NCI-H2081 treated with DMSO at 0.1 percent for 48 hours (cell line): ENCODE results near the gene ACTL7B.
"Not testable (repeated sequence)": the region's sequence is repeated elsewhere in the genome, so short reads cannot be mapped to it uniquely, and the experiment has no call there.

Source experiments
- DNase-seq: peaks from one replicate; lab custom pipeline; 2025; lab: John Stamatoyannopoulos, UW

The ACTL7B gene

GRCh38 chr9:108869092-108869725 lies 13.4 kb upstream of the ACTL7B start:
- no peak for DNase-seq

- no peak for DNase-seq
Observed at GRCh38 chr9:108867829-108868228, 12.0 kb upstream of the ACTL7B start.

- no peak for DNase-seq
Observed at GRCh38 chr9:108867116-108867515, 11.3 kb upstream of the ACTL7B start.

DNA sequence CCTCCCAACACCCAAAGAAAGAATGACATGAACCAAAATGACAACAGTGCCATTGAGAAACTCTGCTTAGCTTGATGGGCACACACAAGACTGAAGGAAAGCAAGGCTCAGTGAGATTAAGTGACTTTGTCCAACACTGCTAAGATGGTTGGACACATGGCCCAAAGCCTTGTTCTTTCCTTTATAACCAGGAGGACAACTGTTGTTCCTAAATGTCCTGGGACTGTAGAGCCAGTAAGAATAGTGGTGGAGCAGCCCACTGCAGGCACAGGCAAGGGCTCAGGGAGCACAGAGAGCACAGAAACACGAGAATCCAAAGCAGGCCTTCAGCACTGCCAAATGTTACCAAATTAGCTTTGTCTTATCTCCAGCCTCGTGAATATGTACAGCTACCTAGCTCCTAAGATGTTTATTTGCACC lies 10.2 kb upstream of the ACTL7B start:
- DNase-seq = no peak

DNA sequence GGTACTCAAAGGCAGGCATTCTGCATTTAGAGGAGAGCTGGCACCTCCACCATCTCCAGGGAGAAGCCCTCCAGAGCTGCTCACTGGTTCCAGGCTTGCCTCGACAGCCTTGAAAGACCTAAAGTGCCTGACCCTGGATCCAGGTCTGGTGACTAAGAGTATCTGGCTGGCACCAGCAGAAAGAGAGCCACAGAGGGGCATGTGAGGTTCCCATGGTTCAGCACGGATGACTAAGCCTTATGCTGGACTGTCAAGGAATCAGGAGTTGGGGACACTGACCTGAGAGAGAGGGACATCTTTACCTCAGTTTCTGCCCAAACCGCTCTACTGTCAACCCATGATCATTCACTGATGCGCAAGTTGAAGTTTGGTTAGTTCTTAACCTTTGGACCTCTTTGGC lies 9.3 kb upstream of the ACTL7B start:
- no peak for DNase-seq

GRCh38 chr9:108864446-108864845 lies 8.7 kb upstream of the ACTL7B start:
- no peak for DNase-seq

DNA sequence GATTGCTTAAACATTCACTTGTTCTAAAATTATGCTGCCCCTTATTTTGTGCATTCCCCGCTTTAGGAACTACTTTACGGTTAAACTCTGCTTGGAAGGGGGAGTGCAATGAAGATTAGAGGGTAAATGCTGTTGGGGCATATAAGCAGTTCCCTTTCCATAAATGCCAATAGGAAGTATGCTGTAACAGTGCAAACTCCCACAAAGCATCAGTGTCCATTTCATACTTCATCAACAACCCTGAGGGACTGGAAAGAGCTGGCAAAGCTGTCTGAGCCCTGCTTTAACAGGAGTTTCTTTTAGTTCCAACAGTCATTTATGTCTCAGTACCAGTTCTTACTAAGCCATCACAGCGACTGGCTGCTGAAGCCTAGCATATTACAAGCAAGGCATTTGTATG lies 8.1 kb upstream of the ACTL7B start:
- no peak for DNase-seq

DNA sequence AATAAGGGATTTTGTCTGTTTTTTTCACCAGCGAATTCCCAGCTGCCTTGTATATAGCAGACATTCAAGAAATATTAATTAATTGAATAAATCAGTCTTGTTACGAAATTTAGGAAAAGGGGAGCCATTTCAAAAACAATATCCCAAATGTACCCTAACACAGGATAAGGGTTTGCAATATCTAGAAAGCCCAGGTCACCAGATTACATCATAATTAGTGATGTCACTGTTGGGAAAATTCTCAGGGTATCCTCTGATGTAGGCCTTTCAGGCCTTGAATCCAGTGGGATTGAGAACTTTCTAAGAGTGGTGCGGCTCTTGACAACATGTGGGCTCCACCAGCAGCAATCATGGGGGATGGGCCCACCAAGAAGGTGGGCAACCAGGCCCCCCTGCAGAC lies 6.2 kb upstream of the ACTL7B start, which contains the start of gene ACTL7A:
Gene ACTL7A (plus strand): TSS at position 270 of the 400 bp plus-strand sequence. CDS start 57 bp downstream, at position 327.
- DNase-seq = no peak

DNA sequence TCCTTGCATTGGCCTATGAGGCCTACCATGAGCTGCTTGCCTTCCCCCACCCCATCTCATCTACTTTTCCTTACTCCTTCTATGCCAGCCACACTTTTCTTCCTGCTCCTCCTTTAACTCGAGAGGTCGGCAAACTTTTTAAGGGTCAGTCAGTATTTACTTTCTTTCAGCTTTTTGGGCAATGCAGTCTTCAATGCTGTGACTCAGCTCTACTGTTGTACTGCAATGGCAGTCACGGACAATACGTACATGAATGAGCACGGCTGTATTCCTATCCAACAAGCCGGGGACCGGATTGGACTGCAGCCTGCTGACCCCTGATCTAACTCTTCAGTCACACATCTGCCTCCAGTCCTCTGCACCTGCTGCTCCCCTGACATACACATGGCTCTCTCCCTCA lies 5.7 kb upstream of the ACTL7B start:
- no peak for DNase-seq

- no peak for DNase-seq
Observed at GRCh38 chr9:108860764-108861163, 5.0 kb upstream of the ACTL7B start.

DNA sequence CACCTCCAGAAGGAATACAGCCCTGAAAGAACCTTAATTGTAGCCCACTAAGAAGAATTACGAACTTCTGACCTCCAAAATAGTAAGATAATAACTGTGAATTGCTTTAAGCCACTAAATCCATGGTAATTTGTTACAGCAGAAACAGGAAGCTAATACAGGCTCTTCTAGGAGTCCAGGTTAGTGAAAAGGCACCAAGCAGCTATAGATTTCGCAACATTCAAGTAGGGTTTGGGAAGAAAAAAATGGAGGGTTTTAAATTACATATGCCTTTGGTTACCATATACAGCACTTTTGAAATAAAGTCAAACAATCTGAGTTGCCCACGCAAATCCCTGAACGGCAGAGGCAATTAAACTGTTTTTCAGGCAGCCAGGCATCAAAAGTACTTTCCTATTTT lies 4.6 kb upstream of the ACTL7B start:
- no peak for DNase-seq

DNA sequence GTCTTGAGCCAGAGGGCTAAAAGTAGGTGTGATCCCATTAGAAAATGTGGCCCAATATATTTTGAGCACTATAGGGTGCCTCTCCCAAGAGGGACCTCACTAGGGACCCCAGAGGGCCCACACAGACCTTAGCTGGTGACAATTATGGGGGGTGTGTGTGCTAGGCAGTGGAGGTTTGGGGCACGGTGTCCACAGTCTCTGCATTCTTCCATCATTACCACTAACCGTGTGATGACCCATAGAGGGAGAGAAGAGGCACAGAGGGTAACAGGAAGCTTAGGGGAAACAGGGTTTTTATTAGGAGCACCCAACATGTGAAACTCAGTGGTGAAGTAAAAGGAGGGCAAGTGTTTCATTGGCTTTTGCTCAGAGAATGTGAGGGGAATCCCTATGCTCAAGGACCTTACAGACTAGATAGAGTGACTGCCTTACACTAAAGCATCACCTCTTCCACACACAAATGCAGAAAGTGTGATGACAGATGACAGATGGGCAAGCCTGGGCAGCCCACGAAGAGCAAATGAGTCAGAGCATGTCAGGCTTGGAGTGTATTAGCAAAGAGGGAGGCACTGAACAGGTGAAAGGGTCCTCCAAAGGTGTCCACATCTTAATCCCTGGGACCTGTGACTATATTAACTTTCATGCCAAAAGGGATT lies 3.8 kb upstream of the ACTL7B start:
- DNase-seq = no peak

GRCh38 chr9:108857572-108857971 lies 1.8 kb upstream of the ACTL7B start:
- no peak for DNase-seq

DNA sequence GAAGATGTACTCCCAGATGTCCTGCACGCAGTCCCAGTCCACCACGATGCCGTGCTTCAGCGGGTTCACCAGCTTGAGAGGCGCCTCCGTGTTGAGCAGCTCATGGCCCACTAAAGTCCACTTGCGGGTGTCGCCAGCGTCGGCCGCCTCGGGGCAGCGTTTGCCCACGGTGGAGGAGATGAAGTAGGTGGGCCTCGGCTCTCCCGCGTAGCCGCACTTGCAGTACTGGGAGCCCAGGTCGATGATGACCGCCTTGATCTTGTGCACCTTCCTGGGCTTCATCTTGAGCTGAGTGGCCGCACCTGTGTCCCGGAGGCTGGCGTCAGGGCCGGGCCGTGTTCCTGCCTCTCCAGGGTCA lies 278 bp downstream of the ACTL7B start:
- no peak for DNase-seq

DNA sequence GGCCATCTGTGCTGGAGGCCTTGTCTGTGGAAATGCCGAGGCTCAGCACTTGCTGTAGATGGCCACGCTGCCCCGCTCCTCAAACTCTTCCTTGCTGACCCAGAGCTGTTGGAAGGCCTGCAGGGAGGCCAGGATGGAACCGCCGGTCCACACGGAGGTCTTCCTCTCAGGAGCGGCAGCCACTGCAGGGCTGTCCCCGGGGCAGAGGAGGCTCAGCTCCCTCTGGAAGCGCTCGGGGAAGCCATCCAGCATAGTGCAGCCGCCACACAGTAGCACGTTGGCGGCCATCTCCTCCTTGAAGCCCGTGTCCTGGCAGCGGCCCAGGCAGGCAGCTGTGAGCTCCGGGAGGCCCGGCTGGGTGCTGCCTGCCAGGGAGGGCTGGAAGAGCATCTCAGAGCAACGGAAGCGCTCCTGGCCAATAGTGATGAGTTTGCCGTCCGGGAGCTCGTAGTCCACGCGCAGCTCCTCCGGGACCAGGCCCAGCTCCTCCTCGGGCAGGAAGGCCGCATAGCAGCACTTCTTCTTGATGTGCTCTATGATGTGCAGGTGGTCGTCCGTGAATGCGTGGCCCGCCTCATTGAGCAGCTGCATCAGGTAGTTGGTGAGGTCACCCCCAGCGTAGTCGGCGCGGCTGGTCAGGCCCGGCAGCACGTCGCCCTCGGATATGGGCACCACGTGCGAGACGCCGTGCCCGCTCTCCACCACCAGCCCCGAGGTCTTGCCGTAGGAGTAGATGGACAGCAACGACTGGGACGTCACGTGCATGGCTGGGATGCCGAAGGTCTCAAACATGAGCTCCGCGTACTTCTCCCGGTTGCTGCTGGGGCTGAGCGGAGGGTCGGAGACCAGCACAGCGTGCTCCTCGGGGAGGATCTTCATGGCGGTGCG lies 901 bp downstream of the ACTL7B start:
- no peak for DNase-seq

GRCh38 chr9:108854094-108854493 lies 1.7 kb downstream of the ACTL7B start:
- DNase-seq = no peak

DNA sequence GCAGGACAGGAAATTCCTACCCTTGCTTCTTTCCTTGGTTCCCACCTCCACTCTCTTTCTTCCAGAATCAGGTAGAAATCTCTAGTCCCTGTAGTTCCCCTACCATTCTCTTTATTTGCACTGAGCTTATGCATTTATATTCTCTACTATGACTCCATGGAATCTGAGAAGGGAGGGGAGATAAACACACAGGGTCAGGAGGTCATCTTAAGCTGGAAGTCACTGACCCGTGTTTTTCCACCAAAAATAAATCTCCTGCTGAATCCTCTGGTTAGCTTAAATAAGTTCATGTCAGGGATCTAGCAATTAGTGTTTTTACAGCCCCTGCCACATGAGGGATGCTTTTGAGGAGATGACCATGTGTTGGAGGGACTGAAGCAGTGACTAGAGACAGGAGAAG lies 3.7 kb downstream of the ACTL7B start:
- DNase-seq = no peak

GRCh38 chr9:108851138-108851537 lies 4.6 kb downstream of the ACTL7B start:
- no peak for DNase-seq

DNA sequence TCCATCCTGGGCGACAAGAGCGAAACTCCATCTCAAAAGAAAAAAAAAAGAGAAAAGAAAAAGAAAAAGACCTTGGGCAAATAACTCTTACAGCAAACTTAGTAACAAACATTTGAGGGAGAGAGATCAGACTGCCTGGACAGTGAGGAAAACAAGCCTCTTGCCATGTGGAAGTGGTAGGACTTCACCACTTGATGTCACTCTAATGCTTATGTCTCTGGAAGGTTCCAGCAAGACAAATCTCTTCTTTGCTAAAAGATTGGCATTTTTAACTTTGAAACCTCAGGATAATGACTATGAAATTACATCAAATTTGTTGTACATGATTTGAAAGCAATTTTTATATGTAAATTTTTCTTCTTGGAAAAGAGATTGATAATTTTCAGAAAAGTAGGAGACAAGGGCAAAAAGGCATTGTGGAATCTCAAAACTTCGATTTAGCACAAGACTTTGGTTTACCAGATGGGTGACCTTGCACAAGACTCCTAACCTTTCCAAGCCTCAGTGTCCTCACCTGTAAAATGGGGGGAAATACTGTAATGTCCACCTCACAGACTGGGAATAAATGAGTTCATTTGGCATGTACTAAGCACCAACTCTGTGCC lies 5.4 kb downstream of the ACTL7B start:
- no peak for DNase-seq

- DNase-seq = not testable (repeated sequence)
Observed at GRCh38 chr9:108848296-108848695, 7.5 kb downstream of the ACTL7B start.

DNA sequence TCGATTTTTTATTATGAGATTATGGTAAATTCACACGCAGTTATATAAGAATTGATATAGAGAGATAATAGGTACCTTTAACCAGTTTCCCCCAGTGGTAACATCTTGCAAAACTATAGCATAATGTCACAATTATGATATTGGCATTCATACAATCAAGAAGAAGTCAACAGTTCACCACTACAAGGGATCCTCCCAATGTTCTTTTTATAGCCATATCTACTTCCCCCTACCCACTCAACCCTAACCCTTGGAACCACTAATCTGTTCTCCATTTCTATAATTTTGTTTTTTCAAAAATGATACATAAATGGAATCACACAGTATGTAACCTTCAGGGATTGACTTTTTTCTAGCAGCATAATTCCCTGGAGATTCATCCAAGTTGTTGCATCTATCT lies 9.8 kb downstream of the ACTL7B start:
- no peak for DNase-seq

DNA sequence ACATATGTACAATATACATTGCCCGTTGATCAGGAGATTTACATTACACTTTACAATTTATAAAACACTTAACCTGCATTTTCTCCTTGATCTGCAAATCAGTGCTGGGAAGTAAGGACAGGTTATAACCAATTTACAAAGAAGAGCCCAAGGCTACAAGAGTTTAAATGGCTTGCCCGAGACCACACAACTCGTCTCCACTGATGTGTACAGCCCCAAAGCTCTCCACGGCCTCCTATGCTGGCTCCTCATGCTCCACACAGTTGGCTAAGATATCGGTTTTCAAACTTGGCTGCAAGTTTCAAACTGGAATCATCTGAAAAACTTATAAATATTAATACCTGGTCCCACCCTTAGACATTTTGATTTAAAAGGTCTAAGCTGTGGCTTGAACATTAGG lies 10.3 kb downstream of the ACTL7B start:
- DNase-seq = no peak

DNA sequence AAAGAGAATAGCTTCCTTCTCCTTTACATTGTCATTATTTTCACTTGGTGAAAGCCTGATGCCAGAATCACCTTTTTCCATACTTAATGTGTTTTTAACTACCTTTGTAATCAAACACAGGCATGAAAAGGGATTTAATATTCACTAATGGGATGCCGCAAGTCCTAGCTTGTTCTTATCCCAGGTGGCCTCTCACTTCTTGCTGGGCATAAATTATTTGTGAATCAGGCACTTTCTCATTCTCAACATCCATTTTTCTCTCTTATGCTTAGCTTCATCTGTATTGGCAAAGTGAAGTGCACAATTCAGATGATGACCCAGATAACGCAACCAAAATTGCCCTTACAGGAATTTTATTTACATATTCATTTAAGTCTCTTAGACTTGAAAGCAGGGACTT lies 10.9 kb downstream of the ACTL7B start:
- DNase-seq = peak; percentile 63
